MCF 10A (cell line): Measurements from ENCODE around the gene SUPV3L1. TPM values are rescaled to one million over a fixed set of nuclear protein-coding genes. Genes with fewer than 3 reads are reported as not detected.
"Not testable (repeated sequence)": the region's sequence is repeated elsewhere in the genome, so short reads cannot be mapped to it uniquely, and the experiment has no call there.

Experiments used
- BruUV-seq: library from RNA; stranded (reverse); fragments of 400-500 nt; replicated peaks from 2 replicates; lab custom pipeline; 2021; lab: Mats Ljungman, UMichigan
- CTCF ChIA-PET: fragments of 300-600 bp; sonication (Branson Sonifier 250); formaldehyde crosslinking; extraction: SDS; loops from one replicate; lab custom pipeline; 2021; ENCODE audit warnings: antibody characterized with exemption, inconsistent platforms; lab: Yijun Ruan, JAX
- POLR2A ChIA-PET: fragments of 300-600, 350-650 bp; sonication (Branson Sonifier 250); formaldehyde crosslinking; extraction: SDS; loops from one replicate; lab custom pipeline; 2020; ENCODE audit warnings: antibody characterized with exemption, inconsistent platforms; lab: Yijun Ruan, JAX
- DNase-seq: peaks from one replicate; pipeline ENCODE4 v3.0.0-alpha.2; 2018; ENCODE audit not compliant: unreplicated experiment
- H3K27ac Mint-ChIP-seq: one replicate; pipeline ENCODE4 v1.8.0; 2022; ENCODE audit warnings: mild to moderate bottlenecking, low read depth, mixed read lengths; ENCODE audit not compliant: unreplicated experiment
- H3K27me3 Mint-ChIP-seq: one replicate; pipeline ENCODE4 v1.8.0; 2022; ENCODE audit warnings: mixed read lengths; ENCODE audit not compliant: insufficient read depth, unreplicated experiment
- H3K36me3 Mint-ChIP-seq: one replicate; pipeline ENCODE4 v1.8.0; 2022; ENCODE audit warnings: mild to moderate bottlenecking, moderate library complexity, mixed read lengths; ENCODE audit not compliant: insufficient read depth, unreplicated experiment
- H3K4me1 Mint-ChIP-seq: one replicate; pipeline ENCODE4 v1.8.0; 2022; ENCODE audit warnings: mixed read lengths; ENCODE audit not compliant: insufficient read depth, unreplicated experiment
- H3K4me3 Mint-ChIP-seq: one replicate; pipeline ENCODE4 v1.8.0; 2022; ENCODE audit warnings: mild to moderate bottlenecking, moderate library complexity, mixed read lengths; ENCODE audit not compliant: unreplicated experiment
- H3K9me3 Mint-ChIP-seq: one replicate; pipeline ENCODE4 v1.8.0; 2022; ENCODE audit warnings: mixed read lengths; ENCODE audit not compliant: unreplicated experiment
- CTCF ChIP-seq: fragments of 200-600 bp; IDR thresholded peaks from one replicate; pipeline ENCODE4 v1.8.0; 2022; ENCODE audit warnings: antibody characterized with exemption, mild to moderate bottlenecking; ENCODE audit not compliant: unreplicated experiment
- intact Hi-C: fragments of 100-400 bp; cut with micrococcal nuclease; formaldehyde crosslinking; loops from 2 replicates; pipeline ENCODE4 v1.14.1; 2022
- total RNA-seq: library from RNA; stranded (reverse); gene quantifications from 2 replicates; pipeline ENCODE4 v1.2.3, GENCODE V29; 2022

The SUPV3L1 gene
- total RNA-seq, 1 experiment from 2014 or later: 73.6 TPM

GRCh38 chr10:69248117-69248730 lies 68.2 kb downstream of the SUPV3L1 start:
- POLR2A ChIA-PET: no interaction called here
- no peaks in the 10 kb centered on the region for H3K36me3 Mint-ChIP-seq
- H3K27ac Mint-ChIP-seq: no peak overlapping the region
- intact Hi-C loops: no loop called here
- no peak for TF ChIP-seq CTCF
- CTCF ChIA-PET: interaction anchor here (0.7 to 1.5 kb wide), 2 partner anchors 10 to 160 kb away, joined by 3 to 4 read pairs; no protein-coding TSS in a partner anchor
- DNase-seq: no peak
- H3K27me3 Mint-ChIP-seq: no peaks in the 10 kb centered on the region
- H3K9me3 Mint-ChIP-seq: no peaks in the 10 kb centered on the region
- no peaks in the 10 kb centered on the region for H3K4me1 Mint-ChIP-seq
- BruUV-seq: no TSS peak
- no peak overlapping the region for H3K4me3 Mint-ChIP-seq

- CTCF ChIA-PET: no interaction called here
- no peaks in the 10 kb centered on the region for H3K36me3 Mint-ChIP-seq
These were observed 70.0 kb downstream of the SUPV3L1 start for GRCh38 chr10:69250041-69250440.

GRCh38 chr10:69251417-69251816 lies 71.4 kb downstream of the SUPV3L1 start:
- BruUV-seq, POLR2A ChIA-PET, H3K9me3 Mint-ChIP-seq, CTCF ChIA-PET, H3K4me3 Mint-ChIP-seq, H3K27me3 Mint-ChIP-seq, H3K4me1 Mint-ChIP-seq, intact Hi-C loops, H3K36me3 Mint-ChIP-seq, H3K27ac Mint-ChIP-seq, DNase-seq: not testable (repeated sequence)

More at GRCh38 chr10:69250041-69250440, 70.0 kb downstream of the SUPV3L1 start:
- Mint-ChIP-seq H3K4me3 (no peak overlapping the region), H3K9me3 (no peaks in the 10 kb centered on the region), H3K4me1 (no peaks in the 10 kb centered on the region), H3K27ac (no peak overlapping the region), H3K27me3 (no peaks in the 10 kb centered on the region)
- intact Hi-C loops: no loop called here
- TF ChIP-seq CTCF: no peak
- POLR2A ChIA-PET: no interaction called here
- BruUV-seq: no TSS peak
- no peak for DNase-seq

- ChIA-PET CTCF (interaction anchor here (0.7 to 1.3 kb wide), 4 partner anchors 15 to 147 kb away, joined by 3 to 4 read pairs (median 3); no protein-coding TSS in a partner anchor), POLR2A (interaction anchor here (0.8 kb wide), 1 partner anchor 66 kb away, joined by 3 read pairs; no protein-coding TSS in a partner anchor)
- no peak for TF ChIP-seq CTCF
- Mint-ChIP-seq H3K4me3 (no peak overlapping the region), H3K9me3 (no peaks in the 10 kb centered on the region), H3K4me1 (no peaks in the 10 kb centered on the region), H3K27me3 (no peaks in the 10 kb centered on the region), H3K36me3 (no peaks in the 10 kb centered on the region), H3K27ac (no peak overlapping the region)
- intact Hi-C loops: no loop called here
- no TSS peak for BruUV-seq
- DNase-seq: no peak
These were observed 73.1 kb downstream of the SUPV3L1 start for GRCh38 chr10:69253171-69253570.
